ENCODE results near the gene OTOP3.
A peak's percentile ranks its signal among the peaks of the same experiment; 100 is the strongest.

Gene OTOP3

DNA sequence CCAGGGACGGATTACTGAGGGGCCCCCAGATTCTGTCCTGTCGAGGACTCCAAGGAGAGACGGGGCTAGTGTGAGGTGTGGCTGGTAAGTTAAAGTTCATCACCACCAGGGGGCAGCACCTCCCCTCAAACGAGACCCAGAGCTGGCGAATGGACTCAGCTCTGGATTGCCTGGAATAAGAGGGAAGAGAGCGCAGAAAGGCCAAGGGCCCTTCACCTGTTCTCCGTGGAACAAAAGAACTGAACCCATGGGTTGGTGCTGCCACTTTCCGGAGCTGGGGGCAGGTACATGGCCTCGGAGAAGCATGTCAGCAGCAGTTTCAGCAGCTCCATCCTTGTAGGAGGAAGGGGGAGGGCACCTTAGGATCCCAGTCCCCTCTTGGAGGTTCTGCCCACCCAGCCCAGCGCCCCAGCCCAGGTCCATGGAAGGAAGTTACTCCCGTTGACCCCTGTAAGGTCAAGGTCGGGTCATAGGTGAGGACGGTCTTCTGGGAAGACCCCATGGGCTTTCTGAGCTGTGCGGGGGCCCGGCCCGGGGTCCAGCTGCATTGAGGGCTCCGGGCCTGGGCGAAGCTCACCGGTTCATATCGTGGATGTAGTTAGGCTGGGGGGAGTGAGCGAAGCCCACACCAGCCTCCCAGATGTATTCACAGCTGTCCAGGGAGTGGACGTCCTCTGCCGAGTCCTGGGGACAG, 26.1 kb downstream of the OTOP3 start:
- TF ChIP-seq RAD21 (IDR thresholded peaks at IDR 0.05; ENCODE audit: low read depth), result peak; percentile 99
- TF ChIP-seq YY1 (IDR thresholded peaks at IDR 0.05; ENCODE audit: low read depth), result peak; percentile 39; the same call in 1 of the 2 replicates
- TF ChIP-seq EP300 (IDR thresholded peaks at IDR 0.05; ENCODE audit: borderline replicate concordance), result no peak

DNA sequence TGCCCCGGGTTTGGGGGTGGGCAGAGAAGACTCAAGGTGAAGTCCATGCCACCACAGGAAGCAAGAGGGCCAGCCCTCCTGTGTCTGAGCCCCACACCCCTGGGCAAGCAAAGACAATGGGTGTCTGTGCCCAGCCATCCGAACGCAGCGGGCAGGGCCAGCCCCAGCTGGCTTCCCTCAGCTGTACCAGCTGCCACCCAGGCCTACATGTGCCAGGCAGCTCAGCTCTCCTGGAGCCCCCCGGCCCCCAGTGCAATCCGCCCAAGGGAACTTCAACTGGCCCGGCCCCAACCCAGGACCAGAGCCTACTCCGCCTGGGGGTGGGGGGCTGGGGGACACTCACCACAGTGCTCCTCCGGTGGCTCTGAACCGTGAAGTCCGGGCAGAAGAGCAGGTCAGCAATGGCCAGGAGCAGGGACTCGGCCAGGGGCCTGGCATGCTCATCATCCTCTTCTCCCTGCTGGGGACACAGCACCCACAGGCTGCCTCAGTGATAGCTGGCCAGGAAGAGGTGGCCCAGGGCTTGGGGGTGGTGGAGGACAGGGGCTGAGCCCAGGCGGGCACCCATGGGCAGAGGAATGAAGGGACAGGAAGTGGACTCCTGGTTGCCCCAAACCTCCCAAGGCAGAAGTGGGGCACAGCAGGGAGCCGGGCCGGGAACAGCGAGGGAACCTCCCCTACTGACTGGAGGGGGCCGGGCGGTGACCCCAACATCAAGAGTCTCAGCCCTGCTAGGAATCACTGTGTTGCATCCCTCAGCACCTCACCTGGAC, 27.1 kb downstream of the OTOP3 start:
- TF ChIP-seq RAD21 (IDR thresholded peaks at IDR 0.05; ENCODE audit: low read depth), result peak; percentile 8; the same call in 1 of the 2 replicates
- TF ChIP-seq, protein P1, sequence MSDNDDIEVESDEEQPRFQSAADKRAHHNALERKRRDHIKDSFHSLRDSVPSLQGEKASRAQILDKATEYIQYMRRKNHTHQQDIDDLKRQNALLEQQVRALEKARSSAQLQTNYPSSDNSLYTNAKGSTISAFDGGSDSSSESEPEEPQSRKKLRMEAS (IDR thresholded peaks at IDR 0.05), result peak; percentile 23; the same call in 1 of the 2 replicates
- TF ChIP-seq TEAD4 (IDR thresholded peaks at IDR 0.05), result no peak
- peak; percentile 66 for TF ChIP-seq TCF12 (IDR thresholded peaks at IDR 0.05; ENCODE audit: low read depth)
- TF ChIP-seq NFIC (IDR thresholded peaks at IDR 0.05), result no peak
- TF ChIP-seq, protein P2, sequence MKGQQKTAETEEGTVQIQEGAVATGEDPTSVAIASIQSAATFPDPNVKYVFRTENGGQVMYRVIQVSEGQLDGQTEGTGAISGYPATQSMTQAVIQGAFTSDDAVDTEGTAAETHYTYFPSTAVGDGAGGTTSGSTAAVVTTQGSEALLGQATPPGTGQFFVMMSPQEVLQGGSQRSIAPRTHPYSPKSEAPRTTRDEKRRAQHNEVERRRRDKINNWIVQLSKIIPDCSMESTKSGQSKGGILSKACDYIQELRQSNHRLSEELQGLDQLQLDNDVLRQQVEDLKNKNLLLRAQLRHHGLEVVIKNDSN (IDR thresholded peaks at IDR 0.05), result no peak
- TF ChIP-seq EGR1 (IDR thresholded peaks at IDR 0.05), result no peak
- TF ChIP-seq, protein P3, sequence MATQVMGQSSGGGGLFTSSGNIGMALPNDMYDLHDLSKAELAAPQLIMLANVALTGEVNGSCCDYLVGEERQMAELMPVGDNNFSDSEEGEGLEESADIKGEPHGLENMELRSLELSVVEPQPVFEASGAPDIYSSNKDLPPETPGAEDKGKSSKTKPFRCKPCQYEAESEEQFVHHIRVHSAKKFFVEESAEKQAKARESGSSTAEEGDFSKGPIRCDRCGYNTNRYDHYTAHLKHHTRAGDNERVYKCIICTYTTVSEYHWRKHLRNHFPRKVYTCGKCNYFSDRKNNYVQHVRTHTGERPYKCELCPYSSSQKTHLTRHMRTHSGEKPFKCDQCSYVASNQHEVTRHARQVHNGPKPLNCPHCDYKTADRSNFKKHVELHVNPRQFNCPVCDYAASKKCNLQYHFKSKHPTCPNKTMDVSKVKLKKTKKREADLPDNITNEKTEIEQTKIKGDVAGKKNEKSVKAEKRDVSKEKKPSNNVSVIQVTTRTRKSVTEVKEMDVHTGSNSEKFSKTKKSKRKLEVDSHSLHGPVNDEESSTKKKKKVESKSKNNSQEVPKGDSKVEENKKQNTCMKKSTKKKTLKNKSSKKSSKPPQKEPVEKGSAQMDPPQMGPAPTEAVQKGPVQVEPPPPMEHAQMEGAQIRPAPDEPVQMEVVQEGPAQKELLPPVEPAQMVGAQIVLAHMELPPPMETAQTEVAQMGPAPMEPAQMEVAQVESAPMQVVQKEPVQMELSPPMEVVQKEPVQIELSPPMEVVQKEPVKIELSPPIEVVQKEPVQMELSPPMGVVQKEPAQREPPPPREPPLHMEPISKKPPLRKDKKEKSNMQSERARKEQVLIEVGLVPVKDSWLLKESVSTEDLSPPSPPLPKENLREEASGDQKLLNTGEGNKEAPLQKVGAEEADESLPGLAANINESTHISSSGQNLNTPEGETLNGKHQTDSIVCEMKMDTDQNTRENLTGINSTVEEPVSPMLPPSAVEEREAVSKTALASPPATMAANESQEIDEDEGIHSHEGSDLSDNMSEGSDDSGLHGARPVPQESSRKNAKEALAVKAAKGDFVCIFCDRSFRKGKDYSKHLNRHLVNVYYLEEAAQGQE (IDR thresholded peaks at IDR 0.05; ENCODE audit: low read depth), result no peak
- TF ChIP-seq YY1 (IDR thresholded peaks at IDR 0.05; ENCODE audit: low read depth), result 0 out of 2 replicates have a peak, but pooled peaks have one; percentile 15
- TF ChIP-seq TAF1 (IDR thresholded peaks at IDR 0.05; ENCODE audit: low read depth), result no peak
- TF ChIP-seq FOXM1 (IDR thresholded peaks at IDR 0.05; ENCODE audit: borderline replicate concordance, low read depth), result no peak
- peak; percentile 78 for TF ChIP-seq ZBTB7A (IDR thresholded peaks at IDR 0.05; ENCODE audit: low read depth)
- no peak for TF ChIP-seq CEBPB (IDR thresholded peaks at IDR 0.05)
- TF ChIP-seq EP300 (IDR thresholded peaks at IDR 0.05; ENCODE audit: borderline replicate concordance), result peak; percentile 44; the same call in 1 of the 2 replicates
- TF ChIP-seq CREB1 (IDR thresholded peaks at IDR 0.05; ENCODE audit: low read depth), result no peak

DNA sequence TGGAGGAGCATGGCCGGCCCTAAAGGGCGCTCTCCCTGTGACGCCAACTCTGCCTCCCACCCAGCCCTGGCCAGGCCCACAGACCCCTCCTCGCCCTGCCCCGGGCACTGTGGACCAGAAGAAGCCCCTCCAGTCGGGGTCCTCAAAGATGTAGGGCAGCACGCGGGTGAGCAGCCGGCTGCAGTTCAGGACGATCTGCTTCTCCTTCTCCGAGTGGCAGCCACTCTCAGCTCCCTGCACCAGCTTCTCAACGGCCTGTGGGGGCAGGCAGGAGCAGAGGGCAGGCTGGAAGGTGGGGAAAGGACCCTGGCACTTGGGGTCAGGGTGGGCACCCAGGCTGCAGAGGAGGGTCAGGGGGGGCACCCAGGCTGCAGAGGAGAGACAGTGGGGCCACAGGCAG, 28.0 kb downstream of the OTOP3 start:
- TF ChIP-seq ZBTB7A (IDR thresholded peaks at IDR 0.05; ENCODE audit: low read depth) (peak; percentile 34; the same call in 1 of the 2 replicates), TEAD4 (IDR thresholded peaks at IDR 0.05) (no peak), EGR1 (IDR thresholded peaks at IDR 0.05) (no peak)
- TF ChIP-seq, protein P2 (IDR thresholded peaks at IDR 0.05), result no peak

DNA sequence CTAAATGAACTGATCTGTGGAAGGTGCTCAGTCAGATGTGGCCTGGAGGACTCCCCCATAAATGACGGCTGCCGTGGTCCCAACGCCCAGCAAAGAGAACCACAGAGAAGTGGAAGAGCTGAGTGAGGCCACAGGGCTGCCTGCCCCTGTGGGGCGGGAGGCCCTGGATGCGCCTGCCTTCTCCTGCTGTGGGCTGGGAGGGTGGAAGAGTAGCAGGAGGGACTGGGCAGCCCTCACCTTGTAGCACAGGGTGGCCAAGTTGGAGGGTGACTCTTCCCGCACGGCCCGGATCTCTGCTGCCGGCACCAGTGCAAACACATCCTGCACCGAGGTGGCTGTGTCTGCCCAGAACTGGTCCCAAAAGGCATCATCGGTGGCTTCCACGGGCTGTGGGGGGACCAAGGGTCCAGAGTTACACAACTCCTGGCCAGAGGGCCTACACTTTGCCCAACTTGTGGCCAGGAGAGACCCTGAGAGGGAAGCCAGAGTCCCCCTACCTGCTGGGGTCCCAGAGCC, 28.6 kb downstream of the OTOP3 start:
- TF ChIP-seq EGR1 (IDR thresholded peaks at IDR 0.05), result no peak
- TF ChIP-seq NFIC (IDR thresholded peaks at IDR 0.05), result no peak
- TF ChIP-seq TCF12 (IDR thresholded peaks at IDR 0.05; ENCODE audit: low read depth), result no peak
- TF ChIP-seq, protein P1 (IDR thresholded peaks at IDR 0.05), result no peak
- TF ChIP-seq RAD21 (IDR thresholded peaks at IDR 0.05; ENCODE audit: low read depth), result no peak
- TF ChIP-seq CREB1 (IDR thresholded peaks at IDR 0.05; ENCODE audit: low read depth), result no peak
- TF ChIP-seq TAF1 (IDR thresholded peaks at IDR 0.05; ENCODE audit: low read depth), result no peak
- no peak for TF ChIP-seq ZBTB7A (IDR thresholded peaks at IDR 0.05; ENCODE audit: low read depth)
- TF ChIP-seq CEBPB (IDR thresholded peaks at IDR 0.05), result no peak
- TF ChIP-seq TEAD4 (IDR thresholded peaks at IDR 0.05), result no peak
- TF ChIP-seq, protein P3 (IDR thresholded peaks at IDR 0.05; ENCODE audit: low read depth), result no peak
- no peak for TF ChIP-seq FOXM1 (IDR thresholded peaks at IDR 0.05; ENCODE audit: borderline replicate concordance, low read depth)
- TF ChIP-seq EP300 (IDR thresholded peaks at IDR 0.05; ENCODE audit: borderline replicate concordance), result no peak
- TF ChIP-seq YY1 (IDR thresholded peaks at IDR 0.05; ENCODE audit: low read depth), result no peak
- TF ChIP-seq, protein P2 (IDR thresholded peaks at IDR 0.05), result no peak

All from Ishikawa (cell line).